Measurements from ENCODE around the gene APLP2. TPM values are rescaled to one million over a fixed set of nuclear protein-coding genes. Genes with fewer than 3 reads are reported as not detected.

APLP2 gene
- total and polyA plus RNA-seq, 2 of the 13 experiments (the other 11 are each of a cell fraction or from before 2014, with no cell fraction given) = 315 to 594 TPM

DNA sequence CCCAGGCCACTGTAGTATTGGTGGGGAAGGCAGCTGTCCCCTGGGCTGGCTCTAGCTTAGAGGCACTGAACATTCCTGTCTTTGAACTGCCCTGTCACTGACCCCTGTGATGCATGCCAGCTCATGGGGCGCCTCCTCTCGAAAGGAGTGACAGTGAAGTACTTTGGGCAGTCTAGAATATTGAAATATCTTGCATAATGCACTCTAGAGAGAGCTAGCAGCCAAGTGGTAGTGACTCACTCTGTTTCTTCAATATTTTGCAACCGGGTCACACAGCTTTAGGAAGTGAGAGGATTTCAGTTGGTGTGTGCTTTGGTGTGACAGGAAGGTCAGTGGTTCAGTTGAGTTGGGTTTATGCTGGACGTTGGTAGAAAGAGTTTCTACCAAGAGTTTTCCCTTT is 54.4 kb downstream of the APLP2 start (continued):
- TF ChIP-seq, protein P1, sequence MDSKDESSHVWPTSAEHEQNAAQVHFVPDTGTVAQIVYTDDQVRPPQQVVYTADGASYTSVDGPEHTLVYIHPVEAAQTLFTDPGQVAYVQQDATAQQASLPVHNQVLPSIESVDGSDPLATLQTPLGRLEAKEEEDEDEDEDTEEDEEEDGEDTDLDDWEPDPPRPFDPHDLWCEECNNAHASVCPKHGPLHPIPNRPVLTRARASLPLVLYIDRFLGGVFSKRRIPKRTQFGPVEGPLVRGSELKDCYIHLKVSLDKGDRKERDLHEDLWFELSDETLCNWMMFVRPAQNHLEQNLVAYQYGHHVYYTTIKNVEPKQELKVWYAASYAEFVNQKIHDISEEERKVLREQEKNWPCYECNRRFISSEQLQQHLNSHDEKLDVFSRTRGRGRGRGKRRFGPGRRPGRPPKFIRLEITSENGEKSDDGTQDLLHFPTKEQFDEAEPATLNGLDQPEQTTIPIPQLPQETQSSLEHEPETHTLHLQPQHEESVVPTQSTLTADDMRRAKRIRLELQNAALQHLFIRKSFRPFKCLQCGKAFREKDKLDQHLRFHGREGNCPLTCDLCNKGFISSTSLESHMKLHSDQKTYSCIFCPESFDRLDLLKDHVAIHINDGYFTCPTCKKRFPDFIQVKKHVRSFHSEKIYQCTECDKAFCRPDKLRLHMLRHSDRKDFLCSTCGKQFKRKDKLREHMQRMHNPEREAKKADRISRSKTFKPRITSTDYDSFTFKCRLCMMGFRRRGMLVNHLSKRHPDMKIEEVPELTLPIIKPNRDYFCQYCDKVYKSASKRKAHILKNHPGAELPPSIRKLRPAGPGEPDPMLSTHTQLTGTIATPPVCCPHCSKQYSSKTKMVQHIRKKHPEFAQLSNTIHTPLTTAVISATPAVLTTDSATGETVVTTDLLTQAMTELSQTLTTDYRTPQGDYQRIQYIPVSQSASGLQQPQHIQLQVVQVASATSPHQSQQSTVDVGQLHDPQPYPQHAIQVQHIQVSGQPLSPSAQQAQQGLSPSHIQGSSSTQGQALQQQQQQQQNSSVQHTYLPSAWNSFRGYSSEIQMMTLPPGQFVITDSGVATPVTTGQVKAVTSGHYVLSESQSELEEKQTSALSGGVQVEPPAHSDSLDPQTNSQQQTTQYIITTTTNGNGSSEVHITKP (CRISPR knock-in tag; IDR thresholded peaks at IDR 0.05; ENCODE audit: low read depth) = peak; percentile 87
- 0 out of 2 replicates have a peak, but pooled peaks have one; percentile 21 for TF ChIP-seq ZFY (CRISPR knock-in tag; IDR thresholded peaks at IDR 0.05)
- TF ChIP-seq NFATC3 (CRISPR knock-in tag; IDR thresholded peaks at IDR 0.05) = no peak
- no peak for TF ChIP-seq ATF7-NPFF (CRISPR knock-in tag; IDR thresholded peaks at IDR 0.05; ENCODE audit: low read depth)
- TF ChIP-seq ZNF24 (IDR thresholded peaks at IDR 0.05) = no peak
- TF ChIP-seq SAP130 (CRISPR knock-in tag; IDR thresholded peaks at IDR 0.05; ENCODE audit: low read depth) = peak; percentile 94
- no peak for TF ChIP-seq ZNF549 (CRISPR knock-in tag; IDR thresholded peaks at IDR 0.05)
- peak; percentile 96 for TF ChIP-seq CEBPG (CRISPR knock-in tag; IDR thresholded peaks at IDR 0.05)
- TF ChIP-seq, protein P2, sequence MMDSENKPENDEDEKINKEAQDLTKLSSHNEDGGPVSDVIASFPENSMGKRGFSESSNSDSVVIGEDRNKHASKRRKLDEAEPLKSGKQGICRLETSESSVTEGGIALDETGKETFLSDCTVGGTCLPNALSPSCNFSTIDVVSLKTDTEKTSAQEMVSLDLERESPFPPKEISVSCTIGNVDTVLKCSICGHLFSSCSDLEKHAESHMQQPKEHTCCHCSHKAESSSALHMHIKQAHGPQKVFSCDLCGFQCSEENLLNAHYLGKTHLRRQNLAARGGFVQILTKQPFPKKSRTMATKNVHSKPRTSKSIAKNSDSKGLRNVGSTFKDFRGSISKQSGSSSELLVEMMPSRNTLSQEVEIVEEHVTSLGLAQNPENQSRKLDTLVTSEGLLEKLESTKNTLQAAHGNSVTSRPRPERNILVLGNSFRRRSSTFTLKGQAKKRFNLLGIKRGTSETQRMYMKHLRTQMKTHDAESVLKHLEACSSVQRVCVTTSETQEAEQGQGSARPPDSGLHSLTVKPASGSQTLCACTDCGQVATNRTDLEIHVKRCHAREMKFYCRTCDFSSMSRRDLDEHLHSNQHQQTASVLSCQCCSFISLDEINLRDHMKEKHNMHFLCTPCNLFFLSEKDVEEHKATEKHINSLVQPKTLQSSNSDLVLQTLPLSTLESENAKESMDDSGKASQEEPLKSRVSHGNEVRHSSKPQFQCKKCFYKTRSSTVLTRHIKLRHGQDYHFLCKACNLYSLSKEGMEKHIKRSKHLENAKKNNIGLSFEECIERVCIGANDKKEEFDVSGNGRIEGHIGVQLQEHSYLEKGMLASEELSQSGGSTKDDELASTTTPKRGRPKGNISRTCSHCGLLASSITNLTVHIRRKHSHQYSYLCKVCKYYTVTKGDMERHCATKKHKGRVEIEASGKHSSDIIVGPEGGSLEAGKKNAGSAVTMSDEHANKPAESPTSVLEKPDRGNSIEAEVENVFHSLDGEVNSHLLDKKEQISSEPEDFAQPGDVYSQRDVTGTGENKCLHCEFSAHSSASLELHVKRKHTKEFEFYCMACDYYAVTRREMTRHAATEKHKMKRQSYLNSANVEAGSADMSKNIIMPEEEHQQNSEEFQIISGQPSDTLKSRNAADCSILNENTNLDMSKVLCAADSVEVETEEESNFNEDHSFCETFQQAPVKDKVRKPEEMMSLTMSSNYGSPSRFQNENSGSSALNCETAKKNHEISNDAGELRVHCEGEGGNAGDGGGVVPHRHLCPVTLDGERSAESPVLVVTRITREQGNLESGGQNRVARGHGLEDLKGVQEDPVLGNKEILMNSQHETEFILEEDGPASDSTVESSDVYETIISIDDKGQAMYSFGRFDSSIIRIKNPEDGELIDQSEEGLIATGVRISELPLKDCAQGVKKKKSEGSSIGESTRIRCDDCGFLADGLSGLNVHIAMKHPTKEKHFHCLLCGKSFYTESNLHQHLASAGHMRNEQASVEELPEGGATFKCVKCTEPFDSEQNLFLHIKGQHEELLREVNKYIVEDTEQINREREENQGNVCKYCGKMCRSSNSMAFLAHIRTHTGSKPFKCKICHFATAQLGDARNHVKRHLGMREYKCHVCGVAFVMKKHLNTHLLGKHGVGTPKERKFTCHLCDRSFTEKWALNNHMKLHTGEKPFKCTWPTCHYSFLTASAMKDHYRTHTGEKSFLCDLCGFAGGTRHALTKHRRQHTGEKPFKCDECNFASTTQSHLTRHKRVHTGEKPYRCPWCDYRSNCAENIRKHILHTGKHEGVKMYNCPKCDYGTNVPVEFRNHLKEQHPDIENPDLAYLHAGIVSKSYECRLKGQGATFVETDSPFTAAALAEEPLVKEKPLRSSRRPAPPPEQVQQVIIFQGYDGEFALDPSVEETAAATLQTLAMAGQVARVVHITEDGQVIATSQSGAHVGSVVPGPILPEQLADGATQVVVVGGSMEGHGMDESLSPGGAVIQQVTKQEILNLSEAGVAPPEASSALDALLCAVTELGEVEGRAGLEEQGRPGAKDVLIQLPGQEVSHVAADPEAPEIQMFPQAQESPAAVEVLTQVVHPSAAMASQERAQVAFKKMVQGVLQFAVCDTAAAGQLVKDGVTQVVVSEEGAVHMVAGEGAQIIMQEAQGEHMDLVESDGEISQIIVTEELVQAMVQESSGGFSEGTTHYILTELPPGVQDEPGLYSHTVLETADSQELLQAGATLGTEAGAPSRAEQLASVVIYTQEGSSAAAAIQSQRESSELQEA (CRISPR knock-in tag; IDR thresholded peaks at IDR 0.05; ENCODE audit: not compliant biosample characterization) = no peak
- TF ChIP-seq, protein P3, sequence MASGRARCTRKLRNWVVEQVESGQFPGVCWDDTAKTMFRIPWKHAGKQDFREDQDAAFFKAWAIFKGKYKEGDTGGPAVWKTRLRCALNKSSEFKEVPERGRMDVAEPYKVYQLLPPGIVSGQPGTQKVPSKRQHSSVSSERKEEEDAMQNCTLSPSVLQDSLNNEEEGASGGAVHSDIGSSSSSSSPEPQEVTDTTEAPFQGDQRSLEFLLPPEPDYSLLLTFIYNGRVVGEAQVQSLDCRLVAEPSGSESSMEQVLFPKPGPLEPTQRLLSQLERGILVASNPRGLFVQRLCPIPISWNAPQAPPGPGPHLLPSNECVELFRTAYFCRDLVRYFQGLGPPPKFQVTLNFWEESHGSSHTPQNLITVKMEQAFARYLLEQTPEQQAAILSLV (CRISPR knock-in tag; IDR thresholded peaks at IDR 0.05; ENCODE audit: borderline replicate concordance) = no peak
- peak; percentile 84 for TF ChIP-seq ASH2L (IDR thresholded peaks at IDR 0.05; ENCODE audit: insufficient read length, low read depth, low read length)
- no peak for TF ChIP-seq HIVEP1 (CRISPR knock-in tag; IDR thresholded peaks at IDR 0.05)
- no peak for TF ChIP-seq HOXA5 (CRISPR knock-in tag; IDR thresholded peaks at IDR 0.05)
- TF ChIP-seq, protein P4, sequence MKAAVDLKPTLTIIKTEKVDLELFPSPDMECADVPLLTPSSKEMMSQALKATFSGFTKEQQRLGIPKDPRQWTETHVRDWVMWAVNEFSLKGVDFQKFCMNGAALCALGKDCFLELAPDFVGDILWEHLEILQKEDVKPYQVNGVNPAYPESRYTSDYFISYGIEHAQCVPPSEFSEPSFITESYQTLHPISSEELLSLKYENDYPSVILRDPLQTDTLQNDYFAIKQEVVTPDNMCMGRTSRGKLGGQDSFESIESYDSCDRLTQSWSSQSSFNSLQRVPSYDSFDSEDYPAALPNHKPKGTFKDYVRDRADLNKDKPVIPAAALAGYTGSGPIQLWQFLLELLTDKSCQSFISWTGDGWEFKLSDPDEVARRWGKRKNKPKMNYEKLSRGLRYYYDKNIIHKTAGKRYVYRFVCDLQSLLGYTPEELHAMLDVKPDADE (CRISPR knock-in tag; IDR thresholded peaks at IDR 0.05) = no peak
- no peak for TF ChIP-seq ZNF484 (CRISPR knock-in tag; IDR thresholded peaks at IDR 0.05; ENCODE audit: borderline replicate concordance, low read depth)
- TF ChIP-seq ZNF256 (CRISPR knock-in tag; conservative IDR thresholded peaks at IDR 0.05) = no peak

All from HepG2 (cell line).